HepG2 (cell line): ENCODE measurements around the gene LILRB5. TPM values are rescaled to one million over a fixed set of nuclear protein-coding genes. Genes with fewer than 3 reads are reported as not detected.

Source experiments
- GLMP ChIP-seq: sonication (generic); formaldehyde crosslinking; IDR thresholded peaks from 2 replicates; pipeline ENCODE4 v1.9.0; 2021; ENCODE audit warnings: missing genetic modification reagents, mild to moderate bottlenecking, borderline replicate concordance
- HDAC1 ChIP-seq: sonication (generic); formaldehyde crosslinking; IDR thresholded peaks from 2 replicates; pipeline ENCODE4 v1.5.1; 2020; ENCODE audit warnings: mild to moderate bottlenecking, missing genetic modification reagents
- HDAC2 ChIP-seq: sonication (generic); formaldehyde crosslinking; IDR thresholded peaks from 2 replicates; pipeline ENCODE4 v1.4.0; 2020; ENCODE audit warnings: missing genetic modification reagents
- HMG20A ChIP-seq: IDR thresholded peaks from 2 replicates; pipeline ENCODE4 v1.6.1; 2016; ENCODE audit warnings: borderline replicate concordance
- KAT2B ChIP-seq: fragments of 150-350 bp; IDR thresholded peaks from 2 replicates; pipeline ENCODE4 v1.6.1; 2014; ENCODE audit warnings: low read depth, low read length, borderline replicate concordance
- MLLT10 ChIP-seq: sonication (generic); formaldehyde crosslinking; IDR thresholded peaks from 2 replicates; pipeline ENCODE4 v1.4.0; 2020; ENCODE audit warnings: missing genetic modification reagents
- PRDM10 ChIP-seq: sonication (generic); formaldehyde crosslinking; IDR thresholded peaks from 2 replicates; pipeline ENCODE4 v1.4.0; 2020; ENCODE audit warnings: low read depth, missing genetic modification reagents
- RARG ChIP-seq: sonication (generic); formaldehyde crosslinking; IDR thresholded peaks from 2 replicates; pipeline ENCODE4 v1.4.0; 2020; ENCODE audit warnings: low read depth, mild to moderate bottlenecking, missing genetic modification reagents
- SNAPC2 ChIP-seq: sonication (generic); formaldehyde crosslinking; IDR thresholded peaks from 2 replicates; pipeline ENCODE4 v1.8.1; 2022; ENCODE audit warnings: mild to moderate bottlenecking, missing genetic modification reagents
- TBX2 ChIP-seq: sonication (generic); formaldehyde crosslinking; IDR thresholded peaks from 2 replicates; pipeline ENCODE4 v1.5.0; 2020; ENCODE audit warnings: missing genetic modification reagents, mild to moderate bottlenecking, borderline replicate concordance
- ZBTB14 ChIP-seq: sonication (generic); formaldehyde crosslinking; IDR thresholded peaks from 2 replicates; pipeline ENCODE4 v1.4.0; 2020; ENCODE audit warnings: missing genetic modification reagents
- ZBTB7A ChIP-seq: sonication (generic); formaldehyde crosslinking; IDR thresholded peaks from 2 replicates; pipeline ENCODE4 v1.8.0; 2022; ENCODE audit warnings: mild to moderate bottlenecking, missing genetic modification reagents
- ZNF782 ChIP-seq: sonication (generic); formaldehyde crosslinking; IDR thresholded peaks from 2 replicates; pipeline ENCODE4 v1.4.0; 2020; ENCODE audit warnings: missing genetic modification reagents, mild to moderate bottlenecking, borderline replicate concordance
- ZNF792 ChIP-seq: IDR thresholded peaks from 2 replicates; pipeline ENCODE4 v1.6.1; 2016
- ZSCAN31 ChIP-seq: sonication (generic); formaldehyde crosslinking; IDR thresholded peaks from 2 replicates; pipeline ENCODE4 v1.5.0; 2020; ENCODE audit warnings: low read depth, mild to moderate bottlenecking, missing genetic modification reagents
- polyA plus RNA-seq, 8 experiments: library from polyadenylated mRNA; depleted of rRNA in 3 of 8; stranded (reverse) in 7 of 8; unstranded in 1 of 8; fragments of >200 nt; fragmentation: Illumina TruSeq in 4 of 8; extraction: Trizol in 4 of 8; gene quantifications; 2 replicates each; pipeline versions ENCODE4 v1.2.1 to v1.2.3, GENCODE V29; 2011 to 2016; ENCODE audit warnings: low read depth in 4 of 8, missing spikeins in 1 of 8, mixed read lengths in 1 of 8; ENCODE audit not compliant: insufficient read depth in 1 of 8
- total RNA-seq, 5 experiments: library from RNA; depleted of rRNA; stranded (reverse); fragments of >200 nt; fragmentation: Illumina TruSeq; extraction: Trizol; gene quantifications; 2 replicates each; pipeline ENCODE4 v1.2.3, GENCODE V29; 2016; ENCODE audit warnings: low read depth in 1 of 5
- TF ChIP-seq, protein P1 (sequence below): sonication (generic); formaldehyde crosslinking; IDR thresholded peaks from 2 replicates; pipeline ENCODE4 v1.4.0; 2020; ENCODE audit warnings: missing genetic modification reagents, mild to moderate bottlenecking, borderline replicate concordance

LILRB5 gene
- total and polyA plus RNA-seq, 2 of the 13 experiments (the other 11 are each of a cell fraction or from before 2014, with no cell fraction given), result not detected

GRCh38 chr19:54209811-54210494, 47.1 kb downstream of the LILRB5 start (continued):
- TF ChIP-seq GLMP (CRISPR knock-in tag) (no peak), KAT2B (no peak), MLLT10 (CRISPR knock-in tag) (no peak), ZBTB7A (CRISPR knock-in tag) (peak; percentile 76), SNAPC2 (CRISPR knock-in tag) (no peak), ZBTB14 (no peak), HDAC1 (peak; percentile 62; the same call in 1 of the 2 replicates), ZNF792 (CRISPR knock-in tag) (peak; percentile 22; the same call in 1 of the 2 replicates), ZNF782 (no peak), PRDM10 (CRISPR knock-in tag) (no peak), ZSCAN31 (CRISPR knock-in tag) (peak; percentile 18; the same call in 1 of the 2 replicates), HDAC2 (CRISPR knock-in tag) (peak; percentile 94), TBX2 (CRISPR knock-in tag) (peak; percentile 55), RARG (CRISPR knock-in tag) (no peak), HMG20A (CRISPR knock-in tag) (peak; percentile 79; the same call in 1 of the 2 replicates)
- TF ChIP-seq, protein P1, sequence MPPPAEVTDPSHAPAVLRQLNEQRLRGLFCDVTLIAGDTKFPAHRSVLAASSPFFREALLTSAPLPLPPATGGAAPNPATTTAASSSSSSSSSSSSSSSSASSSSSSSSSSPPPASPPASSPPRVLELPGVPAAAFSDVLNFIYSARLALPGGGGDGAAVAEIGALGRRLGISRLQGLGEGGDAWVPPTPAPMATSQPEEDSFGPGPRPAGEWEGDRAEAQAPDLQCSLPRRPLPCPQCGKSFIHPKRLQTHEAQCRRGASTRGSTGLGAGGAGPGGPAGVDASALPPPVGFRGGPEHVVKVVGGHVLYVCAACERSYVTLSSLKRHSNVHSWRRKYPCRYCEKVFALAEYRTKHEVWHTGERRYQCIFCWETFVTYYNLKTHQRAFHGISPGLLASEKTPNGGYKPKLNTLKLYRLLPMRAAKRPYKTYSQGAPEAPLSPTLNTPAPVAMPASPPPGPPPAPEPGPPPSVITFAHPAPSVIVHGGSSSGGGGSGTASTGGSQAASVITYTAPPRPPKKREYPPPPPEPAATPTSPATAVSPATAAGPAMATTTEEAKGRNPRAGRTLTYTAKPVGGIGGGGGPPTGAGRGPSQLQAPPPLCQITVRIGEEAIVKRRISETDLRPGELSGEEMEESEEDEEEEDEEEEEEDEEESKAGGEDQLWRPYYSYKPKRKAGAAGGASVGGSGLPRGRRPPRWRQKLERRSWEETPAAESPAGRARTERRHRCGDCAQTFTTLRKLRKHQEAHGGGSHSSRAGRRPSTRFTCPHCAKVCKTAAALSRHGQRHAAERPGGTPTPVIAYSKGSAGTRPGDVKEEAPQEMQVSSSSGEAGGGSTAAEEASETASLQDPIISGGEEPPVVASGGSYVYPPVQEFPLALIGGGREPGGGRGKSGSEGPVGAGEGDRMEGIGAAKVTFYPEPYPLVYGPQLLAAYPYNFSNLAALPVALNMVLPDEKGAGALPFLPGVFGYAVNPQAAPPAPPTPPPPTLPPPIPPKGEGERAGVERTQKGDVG (CRISPR knock-in tag), result no peak; the same call in 1 of the 2 replicates
